Measurements from ENCODE around the gene PRKN. TPM values are rescaled to one million over a fixed set of nuclear protein-coding genes. Genes with fewer than 3 reads are reported as not detected.

The PRKN gene
- total RNA-seq, 4 donors from 2014 or later: 9.6 to 17.0 (median 11.6) TPM

DNA sequence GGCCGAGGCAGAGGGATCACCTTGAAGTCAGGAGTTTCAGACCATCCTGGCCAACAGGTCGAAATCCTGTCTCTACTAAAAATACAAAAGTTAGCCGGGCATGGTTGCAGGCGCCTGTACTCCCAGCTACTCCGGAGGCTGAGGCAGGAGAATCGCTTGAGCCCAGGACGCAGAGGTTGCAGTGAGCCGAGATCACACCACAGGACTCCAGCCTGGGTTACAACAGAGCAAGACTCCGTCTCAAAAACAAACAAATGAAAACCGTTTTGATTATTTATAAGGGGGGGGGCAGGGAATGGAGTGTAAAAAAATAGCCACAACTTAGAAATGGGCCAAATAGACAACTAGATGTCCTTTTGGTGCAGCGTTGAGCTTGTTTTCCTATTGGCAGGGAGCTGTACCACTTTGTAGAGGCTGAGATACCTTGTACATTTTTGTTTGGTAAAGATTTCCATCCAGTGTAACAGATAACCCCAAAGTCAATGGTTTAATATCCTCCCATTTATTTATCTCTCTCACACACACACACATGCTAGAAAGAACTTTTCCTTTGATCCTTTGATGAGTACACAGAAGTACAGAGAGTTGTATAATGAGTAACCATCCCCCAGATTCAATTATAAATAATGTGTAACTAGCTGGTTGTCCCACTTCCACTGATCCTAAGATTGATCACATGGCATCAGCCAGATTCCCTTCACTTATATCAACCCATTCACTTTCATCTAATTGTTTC lies 477.5 kb downstream of the PRKN start:
- no peak for TF ChIP-seq CTCF (IDR thresholded peaks at IDR 0.05; ENCODE audit: low read depth)

- no peak for TF ChIP-seq CTCF (IDR thresholded peaks at IDR 0.05; ENCODE audit: low read depth)
These were observed 481.6 kb downstream of the PRKN start for GRCh38 chr6:162245830-162246420.

- no peak for TF ChIP-seq CTCF (IDR thresholded peaks at IDR 0.05; ENCODE audit: low read depth)
These were observed 483.5 kb downstream of the PRKN start for GRCh38 chr6:162244031-162244430.

DNA sequence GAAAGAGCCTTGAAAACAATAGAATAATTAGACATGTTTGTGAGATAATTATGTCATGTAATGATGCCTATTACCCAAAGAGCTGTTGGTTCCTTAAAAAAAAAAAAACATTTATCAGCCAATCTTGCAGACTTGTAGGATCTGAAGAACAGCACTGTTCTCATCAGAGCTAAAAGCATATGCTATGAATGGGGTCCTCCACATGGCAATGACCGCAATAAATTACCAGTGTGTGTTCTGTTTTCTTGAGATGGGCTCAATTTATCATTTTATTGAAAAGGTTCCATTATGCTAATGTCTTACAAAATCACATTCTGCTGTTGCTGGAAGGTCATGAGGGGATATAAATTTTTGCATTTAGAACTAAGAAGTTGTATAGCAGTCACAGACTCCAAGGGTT lies 484.7 kb downstream of the PRKN start:
- no peak for TF ChIP-seq CTCF (IDR thresholded peaks at IDR 0.05; ENCODE audit: low read depth)

- TF ChIP-seq CTCF (IDR thresholded peaks at IDR 0.05; ENCODE audit: low read depth): no peak
These were observed 488.2 kb downstream of the PRKN start for GRCh38 chr6:162239330-162239729.

GRCh38 chr6:162238675-162239074 lies 488.9 kb downstream of the PRKN start:
- TF ChIP-seq CTCF (IDR thresholded peaks at IDR 0.05; ENCODE audit: low read depth): no peak

DNA sequence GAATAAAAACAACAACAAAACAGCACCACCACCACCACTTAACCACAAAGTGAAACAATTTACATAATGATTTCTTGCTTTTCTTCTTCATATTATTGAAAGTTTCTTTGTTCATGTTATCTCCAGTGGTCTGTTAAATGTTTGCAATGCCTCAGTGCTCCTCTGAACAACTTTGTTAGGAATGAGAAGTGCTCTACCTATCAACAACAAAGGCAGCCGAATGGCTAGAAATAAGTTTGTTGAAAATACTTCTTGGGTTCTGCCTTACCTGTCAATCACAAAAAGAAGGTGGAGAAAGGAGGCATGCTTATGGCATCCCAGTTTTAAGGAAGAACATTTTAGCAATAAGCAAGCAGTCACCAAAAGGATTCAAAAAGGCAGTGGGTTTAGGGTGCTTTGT lies 490.2 kb downstream of the PRKN start:
- no peak for TF ChIP-seq CTCF (IDR thresholded peaks at IDR 0.05; ENCODE audit: low read depth)
